HepG2 (cell line): ENCODE results near the gene STK24. TPM values are rescaled to one million over a fixed set of nuclear protein-coding genes. Genes with fewer than 3 reads are reported as not detected.

Experiments
- ATAC-seq: fragments of 200-7000 bp; cut with Tn5 transposase; 3 replicates; pipeline ENCODE4 v1.9.1; 2020; ENCODE audit warnings: mild to moderate bottlenecking, moderate library complexity
- BruUV-seq: library from RNA; stranded (reverse); fragments of 400-500 nt; replicated peaks from 2 replicates; lab custom pipeline; 2021; lab: Mats Ljungman, UMichigan
- CTCF ChIA-PET: fragments of 300-600 bp; formaldehyde crosslinking; extraction: SDS; loops from one replicate; lab custom pipeline; 2021; ENCODE audit warnings: low total read pairs, inconsistent platforms, low intra/inter-chr PET ratio; lab: Yijun Ruan, JAX
- POLR2A ChIA-PET: fragments of 350-600 bp; sonication (Branson Sonifier 250); formaldehyde crosslinking; loops from one replicate; lab custom pipeline; 2020; ENCODE audit warnings: antibody characterized with exemption, inconsistent platforms; lab: Yijun Ruan, JAX
- DNase-seq: peaks from one replicate; pipeline ENCODE4 v3.0.0-alpha.2; 2015; ENCODE audit warnings: low spot score
- FAIRE-seq: peaks from 3 replicates; lab custom pipeline; 2011; peaks lifted over from hg19 to GRCh38; lab: Jason Lieb, UNC
- H2AFZ ChIP-seq: one replicate; pipeline ENCODE4 v1.6.1; 2011; ENCODE audit warnings: low read length, inconsistent platforms
- H3K27ac ChIP-seq: fragments of 300-600 bp; 3 replicates; pipeline ENCODE4 v1.8.0; 2011; ENCODE audit warnings: mixed run types, mild to moderate bottlenecking, mixed read lengths, low read length, inconsistent platforms; ENCODE audit not compliant: insufficient read depth; ENCODE audit errors: extremely low read length
- H3K27me3 ChIP-seq, 2 experiments: fragments of 200-600 bp in 1 of 2; 2 replicates in 1 of 2; 3 replicates in 1 of 2; pipeline versions ENCODE4 v1.6.0 to v1.8.0; 2011; ENCODE audit warnings: low read length in 2 of 2, mild to moderate bottlenecking in 2 of 2, moderate library complexity in 2 of 2, inconsistent platforms in 1 of 2; ENCODE audit not compliant: insufficient read depth in 2 of 2, control insufficient read depth in 1 of 2
- H3K36me3 ChIP-seq, 2 experiments: fragments of 200-600 bp in 1 of 2; replicated peaks in 1 of 2; 2 replicates in 1 of 2; 3 replicates in 1 of 2; pipeline versions ENCODE4 v1.5.1 to v1.8.0; 2011; ENCODE audit warnings: low read length in 2 of 2, inconsistent platforms in 1 of 2; ENCODE audit not compliant: insufficient read depth in 2 of 2, control insufficient read depth in 1 of 2
- H3K4me1 ChIP-seq: 2 replicates; pipeline ENCODE4 v1.5.1; 2012; ENCODE audit warnings: low read length, inconsistent platforms; ENCODE audit not compliant: insufficient read depth
- H3K4me2 ChIP-seq: 2 replicates; pipeline ENCODE4 v1.6.0; 2011; ENCODE audit warnings: low read depth, low read length, inconsistent platforms
- H3K4me3 ChIP-seq, 3 experiments: fragments of 200-600 bp in 1 of 3; sonication (generic), shearing (Covaris generic) in 1 of 3; replicated peaks in 1 of 3; 2 replicates each; pipeline ENCODE4 v1.5.1; 2011 to 2016; ENCODE audit warnings: low read length in 3 of 3, inconsistent platforms in 2 of 3, low read depth in 2 of 3, mild to moderate bottlenecking in 2 of 3, control low read depth in 1 of 3, mixed read lengths in 1 of 3; ENCODE audit not compliant: insufficient read depth in 1 of 3
- H3K79me2 ChIP-seq: one replicate; pipeline ENCODE4 v1.6.1; 2011; ENCODE audit warnings: low read length, inconsistent platforms; ENCODE audit not compliant: insufficient read depth
- H3K9ac ChIP-seq: 2 replicates; pipeline ENCODE4 v1.6.0; 2011; ENCODE audit warnings: mild to moderate bottlenecking, low read depth, low read length, inconsistent platforms; ENCODE audit not compliant: insufficient read depth
- H3K9me3 ChIP-seq: 2 replicates; pipeline ENCODE4 v1.5.1; 2012; ENCODE audit warnings: mild to moderate bottlenecking, low read length
- H4K20me1 ChIP-seq: 2 replicates; pipeline ENCODE4 v1.6.0; 2011; ENCODE audit warnings: inconsistent platforms, mild to moderate bottlenecking, low read length, moderate library complexity; ENCODE audit not compliant: insufficient read depth
- CENPBD1 ChIP-seq: sonication (generic); formaldehyde crosslinking; IDR thresholded peaks from 2 replicates; pipeline ENCODE4 v1.8.0; 2022; ENCODE audit warnings: missing genetic modification reagents, low read depth, mild to moderate bottlenecking, borderline replicate concordance
- DZIP1 ChIP-seq: sonication (generic); formaldehyde crosslinking; IDR thresholded peaks from 2 replicates; pipeline ENCODE4 v1.5.0; 2020; ENCODE audit warnings: mild to moderate bottlenecking, missing genetic modification reagents
- HMG20A ChIP-seq: IDR thresholded peaks from 2 replicates; pipeline ENCODE4 v1.6.1; 2016; ENCODE audit warnings: borderline replicate concordance
- LCORL ChIP-seq, 2 experiments: fragments of 450-650 bp in 1 of 2; sonication (generic) in 1 of 2; formaldehyde crosslinking in 1 of 2; IDR thresholded peaks; 2 replicates each; pipeline versions ENCODE4 v1.5.0 to v1.6.1; 2017 to 2020; ENCODE audit warnings: antibody characterized with exemption in 1 of 2, missing genetic modification reagents in 1 of 2
- MLLT10 ChIP-seq: sonication (generic); formaldehyde crosslinking; IDR thresholded peaks from 2 replicates; pipeline ENCODE4 v1.4.0; 2020; ENCODE audit warnings: missing genetic modification reagents
- MXI1 ChIP-seq: IDR thresholded peaks from 3 replicates; pipeline ENCODE4 v1.6.1; 2012; ENCODE audit warnings: low read depth, low read length, inconsistent platforms, borderline replicate concordance
- NFIC ChIP-seq: IDR thresholded peaks from 2 replicates; pipeline ENCODE4 v1.6.1; 2012; ENCODE audit warnings: mild to moderate bottlenecking, low read length, inconsistent platforms
- REPIN1 ChIP-seq: sonication (generic); formaldehyde crosslinking; IDR thresholded peaks from 2 replicates; pipeline ENCODE4 v1.8.0; 2022; ENCODE audit warnings: missing genetic modification reagents, low read depth, mild to moderate bottlenecking, borderline replicate concordance
- RFXAP ChIP-seq: sonication (generic); formaldehyde crosslinking; IDR thresholded peaks from 2 replicates; pipeline ENCODE4 v1.4.0; 2020; ENCODE audit warnings: missing genetic modification reagents, borderline replicate concordance
- SKI ChIP-seq: fragments of 450-650 bp; IDR thresholded peaks from one replicate; pipeline ENCODE4 v1.6.1; 2018; ENCODE audit warnings: mild to moderate bottlenecking; ENCODE audit not compliant: partially characterized antibody
- TAF15 ChIP-seq: fragments of 200-400 bp; formaldehyde crosslinking; IDR thresholded peaks from one replicate; pipeline ENCODE4 v1.6.1; 2018; ENCODE audit warnings: mild to moderate bottlenecking, low read depth, low read length; ENCODE audit not compliant: poor library complexity, severe bottlenecking
- ZFP36L1 ChIP-seq: sonication (generic); formaldehyde crosslinking; IDR thresholded peaks from 2 replicates; pipeline ENCODE4 v1.8.0; 2022; ENCODE audit warnings: mild to moderate bottlenecking, missing genetic modification reagents, moderate library complexity
- ZKSCAN5 ChIP-seq: sonication (generic); formaldehyde crosslinking; IDR thresholded peaks from 2 replicates; pipeline ENCODE4 v1.5.1; 2020; ENCODE audit warnings: mild to moderate bottlenecking, missing genetic modification reagents
- ZNF18 ChIP-seq: sonication (generic); formaldehyde crosslinking; IDR thresholded peaks from 2 replicates; pipeline ENCODE4 v1.8.0; 2022; ENCODE audit warnings: mild to moderate bottlenecking, missing genetic modification reagents; ENCODE audit not compliant: insufficient replicate concordance
- ZNF33A ChIP-seq: sonication (generic); formaldehyde crosslinking; IDR thresholded peaks from 2 replicates; pipeline ENCODE4 v1.5.1; 2020; ENCODE audit warnings: missing genetic modification reagents, mild to moderate bottlenecking, moderate library complexity, borderline replicate concordance
- ZNF546 ChIP-seq: sonication (generic); formaldehyde crosslinking; conservative IDR thresholded peaks from 2 replicates; pipeline ENCODE4 v1.8.1; 2023; ENCODE audit warnings: mild to moderate bottlenecking, missing genetic modification reagents
- ZNF678 ChIP-seq: sonication (generic); formaldehyde crosslinking; IDR thresholded peaks from 2 replicates; pipeline ENCODE4 v1.4.0; 2020; ENCODE audit warnings: mild to moderate bottlenecking, missing genetic modification reagents
- ZNF7 ChIP-seq: IDR thresholded peaks from 2 replicates; pipeline ENCODE4 v1.6.1; 2016; ENCODE audit warnings: missing biosample characterization, missing genetic modification reagents
- ZNF850 ChIP-seq: sonication (generic); formaldehyde crosslinking; conservative IDR thresholded peaks from 2 replicates; pipeline ENCODE4 v1.9.0; 2021; ENCODE audit warnings: mild to moderate bottlenecking, missing genetic modification reagents
- WGBS: methylation state at CpG from one replicate; pipeline ENCODE4 v1.1.6; 2017; ENCODE audit warnings: low lambda C conversion rate; 5-methylcytosine and 5-hydroxymethylcytosine counted together
- in situ Hi-C: cut with HindIII; loops from 2 replicates; pipeline ENCODE4 v1.10.0; 2017; ENCODE audit warnings: low pct_unique_long_range_greater_than_20kb; ENCODE audit not compliant: extremely low pct_ligation_motif_present
- intact Hi-C: fragments of 100-400 bp; cut with micrococcal nuclease; formaldehyde crosslinking; loops from one replicate; pipeline ENCODE4 v1.10.0; 2022; ENCODE audit not compliant: unreplicated experiment
- polyA plus RNA-seq, 8 experiments: library from polyadenylated mRNA; depleted of rRNA in 3 of 8; stranded (reverse) in 7 of 8; unstranded in 1 of 8; fragments of >200 nt; fragmentation: Illumina TruSeq in 4 of 8; extraction: Trizol in 4 of 8; gene quantifications; 2 replicates each; pipeline versions ENCODE4 v1.2.1 to v1.2.3, GENCODE V29; 2011 to 2016; ENCODE audit warnings: low read depth in 4 of 8, missing spikeins in 1 of 8, mixed read lengths in 1 of 8; ENCODE audit not compliant: insufficient read depth in 1 of 8
- total RNA-seq, 5 experiments: library from RNA; depleted of rRNA; stranded (reverse); fragments of >200 nt; fragmentation: Illumina TruSeq; extraction: Trizol; gene quantifications; 2 replicates each; pipeline ENCODE4 v1.2.3, GENCODE V29; 2016; ENCODE audit warnings: low read depth in 1 of 5

The STK24 gene
- total and polyA plus RNA-seq, 2 of the 13 experiments (the other 11 are each of a cell fraction or from before 2014, with no cell fraction given): 51.3 to 73.0 TPM

GRCh38 chr13:98507282-98507797 is 69.6 kb downstream of the STK24 start:
- H3K79me2 ChIP-seq: peaks cover 91% of the 10 kb centered on the region
- DNase-seq: peak; percentile 48
- H4K20me1 ChIP-seq: peaks cover 23% of the 10 kb centered on the region
- peaks cover 95% of the 10 kb centered on the region for H3K4me1 ChIP-seq
- peak overlapping the region; percentile 64 for H3K9ac ChIP-seq
- peak overlapping the region; percentile 10 to 54 (median 28); a peak in 5 of 6 replicates for H3K4me3 ChIP-seq
- no peak overlapping the region for H2AFZ ChIP-seq
- ChIA-PET CTCF (no interaction called here), POLR2A (interaction anchor here (0.8 to 2.9 kb wide), 7 partner anchors 12 to 70 kb away, joined by 3 to 21 read pairs (median 6); partner anchors contain the start of gene STK24)
- peaks cover 1 to 12% of the 10 kb centered on the region in 2 experiments; a peak in 4 of 5 replicates for H3K36me3 ChIP-seq
- 30% methylated on average over 5 of the region's 5 CpGs for WGBS
- H3K27me3 ChIP-seq: no peaks in the 10 kb centered on the region
- BruUV-seq: no TSS peak
- no peaks in the 10 kb centered on the region for H3K9me3 ChIP-seq
- peak; percentile 59 for FAIRE-seq
- peak overlapping the region; percentile 86 for H3K4me2 ChIP-seq
- intact Hi-C loops (loop anchor here (2.0 to 5.0 kb wide), 2 partner anchors 17 to 65 kb away; no protein-coding TSS in a partner anchor), in situ Hi-C loops (no loop called here)
- ATAC-seq: peak; percentile 45
- peak overlapping the region; percentile 92 for H3K27ac ChIP-seq
- TF ChIP-seq ZNF33A (CRISPR knock-in tag) (peak; percentile 26; the same call in 1 of the 2 replicates), CENPBD1 (CRISPR knock-in tag) (0 out of 2 replicates have a peak, but pooled peaks have one; percentile 3), ZNF850 (CRISPR knock-in tag) (0 out of 2 replicates have a peak, but pooled peaks have one; percentile 29), LCORL (IDR thresholded peaks at IDR 0.05) (0 out of 2 replicates have a peak, but pooled peaks have one; percentile 12), LCORL (CRISPR knock-in tag; IDR thresholded peaks at IDR 0.05) (0 out of 2 replicates have a peak, but pooled peaks have one; percentile 7), MXI1 (0 out of 3 replicates have a peak, but pooled peaks have one; percentile 2), DZIP1 (0 out of 2 replicates have a peak, but pooled peaks have one; percentile 6), REPIN1 (CRISPR knock-in tag) (peak; percentile 12; the same call in 1 of the 2 replicates), ZFP36L1 (no peak), ZNF678 (CRISPR knock-in tag) (no peak), ZNF546 (CRISPR knock-in tag) (no peak), ZKSCAN5 (CRISPR knock-in tag) (0 out of 2 replicates have a peak, but pooled peaks have one; percentile 18), ZNF18 (CRISPR knock-in tag) (peak; percentile 48), RFXAP (0 out of 2 replicates have a peak, but pooled peaks have one; percentile 11), HMG20A (CRISPR knock-in tag) (no peak), NFIC (peak; percentile 45; the same call in 1 of the 2 replicates), ZNF7 (no peak), MLLT10 (no peak), SKI (no peak), TAF15 (no peak)
